Stimulated activated naive CD8-positive, alpha-beta T cell treated with anti-CD3 and anti-CD28 coated beads, Interleukin-15, amount 100 ng/mL, for 72 hours (primary cell): Measurements from ENCODE around the gene OSER1.
"Not testable (repeated sequence)": the region's sequence is repeated elsewhere in the genome, so short reads cannot be mapped to it uniquely, and the experiment has no call there.

Experiments
- ATAC-seq: fragments of 150-1000 bp; cut with Tn5 transposase; 2 replicates; pipeline ENCODE4 v1.10.0; 2021; ENCODE audit warnings: mild to moderate bottlenecking, moderate library complexity
- DNase-seq, 2 donors: peaks; one replicate each; pipeline ENCODE4 v3.0.0; 2021 to 2022
- H3K27ac Mint-ChIP-seq, 2 donors: one replicate each; pipeline ENCODE4 v1.8.0; 2022; ENCODE audit warnings: mild to moderate bottlenecking in 2 of 2, mixed read lengths in 2 of 2, moderate library complexity in 2 of 2
- H3K27me3 Mint-ChIP-seq: one replicate; pipeline ENCODE4 v1.8.0; 2022; ENCODE audit warnings: mixed read lengths
- H3K4me1 Mint-ChIP-seq: one replicate; pipeline ENCODE4 v1.8.0; 2022; ENCODE audit warnings: mild to moderate bottlenecking, mixed read lengths
- H3K4me3 Mint-ChIP-seq, 2 donors: one replicate each; pipeline ENCODE4 v1.8.0; 2022; ENCODE audit warnings: mild to moderate bottlenecking in 2 of 2, mixed read lengths in 2 of 2, moderate library complexity in 1 of 2
- H3K9me3 Mint-ChIP-seq, 2 donors: one replicate each; pipeline ENCODE4 v1.8.0; 2022; ENCODE audit warnings: mixed read lengths in 2 of 2

Gene OSER1

GRCh38 chr20:44210406-44211176 is at the start of gene OSER1:
OSER1 (minus strand) TSS chr20:44210771; CDS start chr20:44206957, 3,814 bp downstream.
- peaks cover 50% of the 10 kb centered on the region for H3K4me1 Mint-ChIP-seq
- H3K4me3 Mint-ChIP-seq = peak within 1 kb of the TSS; percentile 93 to 100
- peak; percentile 97 to 98 for DNase-seq
- peak within 1 kb of the TSS; percentile 98 to 99 for H3K27ac Mint-ChIP-seq
- H3K27me3 Mint-ChIP-seq = no peaks in the 10 kb centered on the region
- H3K9me3 Mint-ChIP-seq = no peaks in the 10 kb centered on the region
- ATAC-seq = peak; percentile 89

GRCh38 chr20:44258226-44258890 is 47.8 kb upstream of the OSER1 start:
- no peaks in the 10 kb centered on the region for H3K27me3 Mint-ChIP-seq
- no peaks in the 10 kb centered on the region for H3K9me3 Mint-ChIP-seq
- H3K4me1 Mint-ChIP-seq = no peaks in the 10 kb centered on the region
- no peak for DNase-seq
- H3K27ac Mint-ChIP-seq = peak overlapping the region; percentile 60 to 80
- ATAC-seq = no peak
- H3K4me3 Mint-ChIP-seq = no peak overlapping the region

GRCh38 chr20:44256961-44257360 is 46.4 kb upstream of the OSER1 start:
- ATAC-seq (no peak), DNase-seq (no peak)
- no peak overlapping the region for H3K4me3 Mint-ChIP-seq
- no peaks in the 10 kb centered on the region for H3K27me3 Mint-ChIP-seq
- H3K27ac Mint-ChIP-seq = no peak overlapping the region
- no peaks in the 10 kb centered on the region for H3K4me1 Mint-ChIP-seq
- H3K9me3 Mint-ChIP-seq = no peaks in the 10 kb centered on the region

- no peaks in the 10 kb centered on the region for H3K27me3 Mint-ChIP-seq
- DNase-seq = no peak
- no peaks in the 10 kb centered on the region for H3K9me3 Mint-ChIP-seq
- no peak overlapping the region for H3K27ac Mint-ChIP-seq
- no peaks in the 10 kb centered on the region for H3K4me1 Mint-ChIP-seq
- no peak overlapping the region for H3K4me3 Mint-ChIP-seq
- ATAC-seq = no peak
These were observed 45.4 kb upstream of the OSER1 start for GRCh38 chr20:44255942-44256341.

GRCh38 chr20:44254073-44254472 is 43.5 kb upstream of the OSER1 start:
- Mint-ChIP-seq H3K4me1 (no peaks in the 10 kb centered on the region), H3K9me3 (no peaks in the 10 kb centered on the region), H3K27me3 (no peaks in the 10 kb centered on the region), H3K4me3 (no peak overlapping the region), H3K27ac (no peak overlapping the region)
- ATAC-seq = no peak
- DNase-seq = no peak

- ATAC-seq (no peak), DNase-seq (no peak)
- Mint-ChIP-seq H3K9me3 (no peaks in the 10 kb centered on the region), H3K27ac (no peak overlapping the region), H3K4me3 (no peak overlapping the region), H3K27me3 (peaks cover under 1% of the 10 kb centered on the region), H3K4me1 (no peaks in the 10 kb centered on the region)
These were observed 43.0 kb upstream of the OSER1 start for GRCh38 chr20:44253528-44253927.

- Mint-ChIP-seq H3K4me1 (peaks cover 16% of the 10 kb centered on the region), H3K4me3 (no peak overlapping the region), H3K9me3 (no peaks in the 10 kb centered on the region), H3K27ac (peak overlapping the region in 1 of 2 donors; percentile 80), H3K27me3 (peaks cover 21% of the 10 kb centered on the region)
- no peak for DNase-seq
- no peak for ATAC-seq
These were observed 40.7 kb upstream of the OSER1 start for GRCh38 chr20:44251284-44251683.

- peaks cover 21% of the 10 kb centered on the region for H3K27me3 Mint-ChIP-seq
- H3K4me1 Mint-ChIP-seq = peaks cover 16% of the 10 kb centered on the region
- ATAC-seq (no peak), DNase-seq (no peak)
- H3K27ac Mint-ChIP-seq = no peak overlapping the region
- H3K4me3 Mint-ChIP-seq = no peak overlapping the region
- no peaks in the 10 kb centered on the region for H3K9me3 Mint-ChIP-seq
These were observed 37.8 kb upstream of the OSER1 start for GRCh38 chr20:44248410-44248759.

GRCh38 chr20:44247586-44248409 is 37.2 kb upstream of the OSER1 start:
- ATAC-seq (peak; percentile 50), DNase-seq (peak; percentile 13 to 18)
- H3K4me1 Mint-ChIP-seq = peaks cover 16% of the 10 kb centered on the region
- no peaks in the 10 kb centered on the region for H3K9me3 Mint-ChIP-seq
- H3K4me3 Mint-ChIP-seq = peak overlapping the region in 1 of 2 donors; percentile 57
- peaks cover 21% of the 10 kb centered on the region for H3K27me3 Mint-ChIP-seq
- H3K27ac Mint-ChIP-seq = no peak overlapping the region

GRCh38 chr20:44247131-44247571 is 36.6 kb upstream of the OSER1 start, which contains the start of gene GDAP1L1:
GDAP1L1 (plus strand) TSS chr20:44247308; CDS start chr20:44247335, 27 bp downstream.
- DNase-seq (no peak), ATAC-seq (no peak)
- peaks cover 16% of the 10 kb centered on the region for H3K4me1 Mint-ChIP-seq
- H3K27me3 Mint-ChIP-seq = peaks cover 21% of the 10 kb centered on the region
- no peaks in the 10 kb centered on the region for H3K9me3 Mint-ChIP-seq
- H3K4me3 Mint-ChIP-seq = peak within 1 kb of the TSS; percentile 23 to 57
- no peak within 1 kb of the TSS for H3K27ac Mint-ChIP-seq

- ATAC-seq (no peak), DNase-seq (no peak)
- Mint-ChIP-seq H3K4me3 (no peak overlapping the region), H3K27ac (no peak overlapping the region), H3K9me3 (no peaks in the 10 kb centered on the region), H3K27me3 (peaks cover 21% of the 10 kb centered on the region), H3K4me1 (peaks cover 16% of the 10 kb centered on the region)
These were observed 35.4 kb upstream of the OSER1 start for GRCh38 chr20:44245977-44246376.

GRCh38 chr20:44241796-44242195 is 31.2 kb upstream of the OSER1 start:
- Mint-ChIP-seq H3K4me3 (no peak overlapping the region), H3K27me3 (peaks cover 5% of the 10 kb centered on the region), H3K4me1 (peaks cover 3% of the 10 kb centered on the region), H3K9me3 (no peaks in the 10 kb centered on the region), H3K27ac (no peak overlapping the region)
- no peak for ATAC-seq
- DNase-seq = no peak

GRCh38 chr20:44236840-44237239 is 26.3 kb upstream of the OSER1 start:
- DNase-seq, ATAC-seq, H3K4me1 Mint-ChIP-seq, H3K27ac Mint-ChIP-seq, H3K9me3 Mint-ChIP-seq, H3K4me3 Mint-ChIP-seq, H3K27me3 Mint-ChIP-seq: not testable (repeated sequence)

- ATAC-seq (no peak), DNase-seq (no peak)
- Mint-ChIP-seq H3K9me3 (no peaks in the 10 kb centered on the region), H3K27ac (no peak overlapping the region), H3K27me3 (no peaks in the 10 kb centered on the region), H3K4me1 (peaks cover 10% of the 10 kb centered on the region), H3K4me3 (no peak overlapping the region)
These were observed 25.1 kb upstream of the OSER1 start for GRCh38 chr20:44235702-44236101.

- DNase-seq (no peak), ATAC-seq (no peak)
- Mint-ChIP-seq H3K27me3 (no peaks in the 10 kb centered on the region), H3K4me1 (peaks cover 10% of the 10 kb centered on the region), H3K4me3 (no peak overlapping the region), H3K9me3 (no peaks in the 10 kb centered on the region), H3K27ac (peak overlapping the region in 1 of 2 donors; percentile 69)
These were observed 24.2 kb upstream of the OSER1 start for GRCh38 chr20:44234566-44235317.
